Measurements from ENCODE around the gene PIP5K1B.

The PIP5K1B gene

DNA sequence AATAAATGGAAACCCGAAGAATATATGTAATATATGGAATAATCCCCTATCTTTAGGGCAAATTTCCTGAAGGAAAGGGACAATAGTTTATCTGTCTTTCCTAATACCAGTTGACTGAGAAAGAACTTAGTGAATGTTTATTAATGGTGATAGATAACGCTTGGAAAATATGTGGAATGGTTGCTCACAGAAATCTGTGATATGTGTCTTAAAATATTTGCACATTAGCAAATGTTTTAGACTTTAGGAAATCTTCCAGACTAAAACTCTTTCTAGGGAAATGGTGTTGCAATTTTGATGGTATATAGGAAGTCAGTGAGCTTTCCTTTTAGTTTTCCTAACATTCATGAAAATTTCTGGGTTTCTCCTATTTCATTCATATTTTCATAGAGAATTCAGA, 90.4 kb downstream of the PIP5K1B start:
- TF ChIP-seq, protein P1, sequence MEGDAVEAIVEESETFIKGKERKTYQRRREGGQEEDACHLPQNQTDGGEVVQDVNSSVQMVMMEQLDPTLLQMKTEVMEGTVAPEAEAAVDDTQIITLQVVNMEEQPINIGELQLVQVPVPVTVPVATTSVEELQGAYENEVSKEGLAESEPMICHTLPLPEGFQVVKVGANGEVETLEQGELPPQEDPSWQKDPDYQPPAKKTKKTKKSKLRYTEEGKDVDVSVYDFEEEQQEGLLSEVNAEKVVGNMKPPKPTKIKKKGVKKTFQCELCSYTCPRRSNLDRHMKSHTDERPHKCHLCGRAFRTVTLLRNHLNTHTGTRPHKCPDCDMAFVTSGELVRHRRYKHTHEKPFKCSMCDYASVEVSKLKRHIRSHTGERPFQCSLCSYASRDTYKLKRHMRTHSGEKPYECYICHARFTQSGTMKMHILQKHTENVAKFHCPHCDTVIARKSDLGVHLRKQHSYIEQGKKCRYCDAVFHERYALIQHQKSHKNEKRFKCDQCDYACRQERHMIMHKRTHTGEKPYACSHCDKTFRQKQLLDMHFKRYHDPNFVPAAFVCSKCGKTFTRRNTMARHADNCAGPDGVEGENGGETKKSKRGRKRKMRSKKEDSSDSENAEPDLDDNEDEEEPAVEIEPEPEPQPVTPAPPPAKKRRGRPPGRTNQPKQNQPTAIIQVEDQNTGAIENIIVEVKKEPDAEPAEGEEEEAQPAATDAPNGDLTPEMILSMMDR (IDR thresholded peaks at IDR 0.05; ENCODE audit: unreplicated experiment in 3 of 3): no peak
- Mint-ChIP-seq H3K36me3 (ENCODE audit: low read depth) (no peaks in the 10 kb centered on the region), H3K27ac (no peak overlapping the region), H3K27me3 (ENCODE audit: low read depth) (no peaks in the 10 kb centered on the region), H3K4me3 (no peak overlapping the region), H3K4me1 (no peaks in the 10 kb centered on the region), H3K9me3 (no peaks in the 10 kb centered on the region)

GRCh38 chr9:68797116-68797515, 92.1 kb downstream of the PIP5K1B start:
- Mint-ChIP-seq H3K36me3 (ENCODE audit: low read depth) (no peaks in the 10 kb centered on the region), H3K27ac (peak overlapping the region in 1 of 3 experiments; percentile 10), H3K4me3 (no peak overlapping the region), H3K4me1 (no peaks in the 10 kb centered on the region), H3K9me3 (no peaks in the 10 kb centered on the region), H3K27me3 (ENCODE audit: low read depth) (no peaks in the 10 kb centered on the region)
- TF ChIP-seq, protein P1 (IDR thresholded peaks at IDR 0.05; ENCODE audit: unreplicated experiment in 3 of 3): no peak

DNA sequence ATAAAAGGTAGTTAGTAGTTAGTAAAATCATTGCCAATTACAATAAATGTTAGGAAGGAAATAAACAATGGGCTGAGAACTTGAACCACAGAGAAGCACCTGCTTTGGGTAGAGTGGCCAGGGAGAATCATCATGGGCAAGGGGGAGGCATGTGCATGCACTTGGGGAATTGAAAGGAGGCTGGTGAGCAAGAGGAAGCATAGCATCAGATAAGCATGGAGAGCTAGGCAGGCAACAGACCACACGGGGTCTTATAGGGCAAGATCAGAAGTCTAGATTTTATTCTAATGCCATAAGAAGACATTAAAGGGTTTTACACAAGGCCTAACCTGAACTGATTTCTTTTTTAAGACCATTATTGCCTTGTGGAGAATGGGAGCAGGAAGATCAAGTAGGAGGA, 93.4 kb downstream of the PIP5K1B start:
- Mint-ChIP-seq H3K9me3 (no peaks in the 10 kb centered on the region), H3K4me1 (no peaks in the 10 kb centered on the region), H3K36me3 (ENCODE audit: low read depth) (no peaks in the 10 kb centered on the region), H3K27ac (no peak overlapping the region), H3K4me3 (no peak overlapping the region), H3K27me3 (ENCODE audit: low read depth) (no peaks in the 10 kb centered on the region)
- TF ChIP-seq, protein P1 (IDR thresholded peaks at IDR 0.05; ENCODE audit: unreplicated experiment in 3 of 3): no peak

DNA sequence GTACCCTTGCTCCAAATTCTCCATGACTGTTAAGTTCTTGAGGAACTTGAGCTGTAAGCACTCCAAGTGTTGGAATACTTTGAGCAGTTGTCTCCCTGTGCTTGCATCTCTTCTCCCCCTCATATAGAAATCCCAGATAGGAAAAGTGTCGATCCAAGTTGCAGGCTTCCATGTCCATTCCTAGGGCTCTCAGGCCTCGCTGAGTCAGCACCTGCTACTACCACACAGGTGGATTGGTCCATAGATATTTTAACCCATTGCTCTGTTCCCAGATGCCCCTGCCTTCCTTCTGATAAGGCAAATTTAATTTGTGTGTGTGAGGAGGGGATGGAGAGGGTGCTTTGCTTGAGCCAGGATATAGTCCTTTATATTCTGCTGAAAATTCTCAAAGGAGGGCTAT, 95.8 kb downstream of the PIP5K1B start:
- Mint-ChIP-seq H3K4me3 (no peak overlapping the region), H3K4me1 (no peaks in the 10 kb centered on the region), H3K36me3 (ENCODE audit: low read depth) (no peaks in the 10 kb centered on the region), H3K9me3 (no peaks in the 10 kb centered on the region), H3K27ac (no peak overlapping the region), H3K27me3 (ENCODE audit: low read depth) (no peaks in the 10 kb centered on the region)
- TF ChIP-seq, protein P1 (IDR thresholded peaks at IDR 0.05; ENCODE audit: unreplicated experiment in 3 of 3): no peak

DNA sequence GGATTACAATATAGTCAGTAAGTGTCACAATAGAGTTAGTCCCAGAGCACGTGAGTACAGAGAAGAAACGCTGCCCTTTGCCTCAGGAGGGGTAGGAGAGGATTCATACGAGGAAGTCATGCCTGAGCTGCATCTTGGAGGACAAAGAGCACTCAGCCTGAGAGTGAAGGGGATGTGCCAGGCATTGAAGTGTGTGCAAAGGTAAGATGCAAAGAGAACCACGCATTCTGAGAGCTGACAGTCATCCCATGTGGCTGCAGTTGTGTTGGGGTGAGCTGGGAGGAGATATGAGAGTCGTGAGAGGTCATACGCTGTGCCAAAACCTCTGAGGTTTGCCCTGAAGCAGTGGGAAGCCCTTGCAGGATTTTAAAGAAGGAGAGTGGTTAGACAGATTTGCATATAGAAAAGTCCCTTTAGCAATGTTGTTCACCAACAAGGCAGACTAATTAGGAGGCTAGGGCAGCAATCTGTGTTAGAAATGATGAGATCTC, 97.5 kb downstream of the PIP5K1B start:
- no peaks in the 10 kb centered on the region for H3K36me3 Mint-ChIP-seq (ENCODE audit: low read depth)
- no peaks in the 10 kb centered on the region for H3K9me3 Mint-ChIP-seq
- no peaks in the 10 kb centered on the region for H3K27me3 Mint-ChIP-seq (ENCODE audit: low read depth)
- TF ChIP-seq, protein P1 (IDR thresholded peaks at IDR 0.05; ENCODE audit: unreplicated experiment in 3 of 3): no peak
- H3K27ac Mint-ChIP-seq: no peak overlapping the region
- H3K4me3 Mint-ChIP-seq: no peak overlapping the region
- H3K4me1 Mint-ChIP-seq: peaks cover 15% of the 10 kb centered on the region
